ENCODE data around the gene FAM234A. TPM values are rescaled to one million over a fixed set of nuclear protein-coding genes. Genes with fewer than 3 reads are reported as not detected.
"Not testable (repeated sequence)": the region's sequence is repeated elsewhere in the genome, so short reads cannot be mapped to it uniquely, and the experiment has no call there.

FAM234A gene
- total RNA-seq, 1 experiment from 2014 or later: 102 TPM

GRCh38 chr16:209359-209758 is 25.3 kb upstream of the FAM234A start:
- not testable (repeated sequence) for DNase-seq (ENCODE audit: low read depth in 1 of 2, low spot score in 2 of 2); H3K4me1 ChIP-seq (replicated peaks); H3K27me3 ChIP-seq (replicated peaks); H3K4me3 ChIP-seq; H3K27ac ChIP-seq; H3K9me3 ChIP-seq (replicated peaks)
- H3K36me3 ChIP-seq: peaks cover 90% of the 10 kb centered on the region

- not testable (repeated sequence) for H3K27ac ChIP-seq; H3K4me1 ChIP-seq (replicated peaks); H3K27me3 ChIP-seq (replicated peaks); H3K9me3 ChIP-seq (replicated peaks); H3K4me3 ChIP-seq; DNase-seq (ENCODE audit: low read depth in 1 of 2, low spot score in 2 of 2)
- peaks cover 87% of the 10 kb centered on the region for H3K36me3 ChIP-seq
Measured at GRCh38 chr16:211631-212180, 22.9 kb upstream of the FAM234A start.

GRCh38 chr16:212999-213398 is 21.6 kb upstream of the FAM234A start:
- DNase-seq (ENCODE audit: low read depth in 1 of 2, low spot score in 2 of 2): no peak
- no peaks in the 10 kb centered on the region for H3K27me3 ChIP-seq (replicated peaks)
- no peak overlapping the region for H3K27ac ChIP-seq
- no peaks in the 10 kb centered on the region for H3K4me1 ChIP-seq (replicated peaks)
- H3K9me3 ChIP-seq (replicated peaks): no peaks in the 10 kb centered on the region
- H3K4me3 ChIP-seq: no peak overlapping the region
- H3K36me3 ChIP-seq: peaks cover 88% of the 10 kb centered on the region

- Histone ChIP-seq H3K27me3 (replicated peaks) (no peaks in the 10 kb centered on the region), H3K36me3 (peaks cover 87% of the 10 kb centered on the region)
Measured at GRCh38 chr16:220021-220420, 14.6 kb upstream of the FAM234A start.

GRCh38 chr16:228151-228851 is 6.3 kb upstream of the FAM234A start:
- peaks cover 55% of the 10 kb centered on the region for H3K36me3 ChIP-seq
- peaks cover 8% of the 10 kb centered on the region for H3K4me1 ChIP-seq (replicated peaks)
- H3K27me3 ChIP-seq (replicated peaks): no peaks in the 10 kb centered on the region
- peak overlapping the region; percentile 92 for H3K27ac ChIP-seq
- H3K4me3 ChIP-seq: peak overlapping the region; percentile 91
- H3K9me3 ChIP-seq (replicated peaks): no peaks in the 10 kb centered on the region
- no peak for DNase-seq (ENCODE audit: low read depth in 1 of 2, low spot score in 2 of 2)

More at GRCh38 chr16:220021-220420, 14.6 kb upstream of the FAM234A start:
- H3K27ac ChIP-seq: no peak overlapping the region
- DNase-seq (ENCODE audit: low read depth in 1 of 2, low spot score in 2 of 2): no peak
- no peaks in the 10 kb centered on the region for H3K9me3 ChIP-seq (replicated peaks)
- H3K4me1 ChIP-seq (replicated peaks): no peaks in the 10 kb centered on the region
- no peak overlapping the region for H3K4me3 ChIP-seq

- Histone ChIP-seq H3K27me3 (replicated peaks) (no peaks in the 10 kb centered on the region), H3K9me3 (replicated peaks) (no peaks in the 10 kb centered on the region), H3K4me3 (peak within 1 kb of the TSS; percentile 91), H3K27ac (peak within 1 kb of the TSS; percentile 92), H3K36me3 (peaks cover 47% of the 10 kb centered on the region), H3K4me1 (replicated peaks) (peaks cover 9% of the 10 kb centered on the region)
- peak; percentile 90 to 96 for DNase-seq (ENCODE audit: low read depth in 1 of 2, low spot score in 2 of 2)
Measured at GRCh38 chr16:228852-229730, 5.5 kb upstream of the FAM234A start, which contains the start of gene LUC7L. Gene LUC7L, minus strand, starts transcription at chr16:229449. Its CDS starts 110 bp downstream, at chr16:229339.

- DNase-seq (ENCODE audit: low read depth in 1 of 2, low spot score in 2 of 2): no peak
- Histone ChIP-seq H3K27ac (no peak overlapping the region), H3K36me3 (peaks cover 42% of the 10 kb centered on the region), H3K4me1 (replicated peaks) (peaks cover 12% of the 10 kb centered on the region), H3K9me3 (replicated peaks) (no peaks in the 10 kb centered on the region), H3K4me3 (peak overlapping the region; percentile 91), H3K27me3 (replicated peaks) (no peaks in the 10 kb centered on the region)
Measured at GRCh38 chr16:229731-230281, 4.8 kb upstream of the FAM234A start.

- not testable (repeated sequence) for H3K27me3 ChIP-seq (replicated peaks)
Measured at GRCh38 chr16:230351-230750, 4.3 kb upstream of the FAM234A start.

GRCh38 chr16:230949-231348 is 3.7 kb upstream of the FAM234A start:
- H3K27ac ChIP-seq: no peak overlapping the region
- DNase-seq (ENCODE audit: low read depth in 1 of 2, low spot score in 2 of 2): no peak
- H3K4me1 ChIP-seq (replicated peaks): peaks cover 23% of the 10 kb centered on the region
- no peaks in the 10 kb centered on the region for H3K9me3 ChIP-seq (replicated peaks)
- H3K27me3 ChIP-seq (replicated peaks): no peaks in the 10 kb centered on the region
- H3K4me3 ChIP-seq: no peak overlapping the region
- H3K36me3 ChIP-seq: peaks cover 37% of the 10 kb centered on the region

More at GRCh38 chr16:230351-230750, 4.3 kb upstream of the FAM234A start:
- H3K4me3 ChIP-seq; H3K9me3 ChIP-seq (replicated peaks); DNase-seq (ENCODE audit: low read depth in 1 of 2, low spot score in 2 of 2); H3K27ac ChIP-seq: not testable (repeated sequence)
- Histone ChIP-seq H3K36me3 (peaks cover 40% of the 10 kb centered on the region), H3K4me1 (replicated peaks) (peaks cover 18% of the 10 kb centered on the region)

- Histone ChIP-seq H3K9me3 (replicated peaks) (no peaks in the 10 kb centered on the region), H3K4me1 (replicated peaks) (peaks cover 10% of the 10 kb centered on the region), H3K27me3 (replicated peaks) (no peaks in the 10 kb centered on the region), H3K4me3 (no peak overlapping the region), H3K27ac (no peak overlapping the region), H3K36me3 (peaks cover 1% of the 10 kb centered on the region)
- no peak for DNase-seq (ENCODE audit: low read depth in 1 of 2, low spot score in 2 of 2)
Measured at GRCh38 chr16:239948-240277, 5.3 kb downstream of the FAM234A start.

GRCh38 chr16:240559-240958 is 5.9 kb downstream of the FAM234A start:
- Histone ChIP-seq H3K27me3 (replicated peaks) (no peaks in the 10 kb centered on the region), H3K9me3 (replicated peaks) (no peaks in the 10 kb centered on the region), H3K4me3 (no peak overlapping the region), H3K36me3 (no peaks in the 10 kb centered on the region; the same call in 1 of the 2 replicates), H3K4me1 (replicated peaks) (peaks cover 4% of the 10 kb centered on the region), H3K27ac (no peak overlapping the region)
- DNase-seq (ENCODE audit: low read depth in 1 of 2, low spot score in 2 of 2): no peak

GRCh38 chr16:242281-242680 is 7.7 kb downstream of the FAM234A start:
- Histone ChIP-seq H3K27ac (no peak overlapping the region), H3K9me3 (replicated peaks) (no peaks in the 10 kb centered on the region), H3K27me3 (replicated peaks) (no peaks in the 10 kb centered on the region), H3K36me3 (no peaks in the 10 kb centered on the region), H3K4me3 (no peak overlapping the region), H3K4me1 (replicated peaks) (no peaks in the 10 kb centered on the region)
- DNase-seq (ENCODE audit: low read depth in 1 of 2, low spot score in 2 of 2): no peak

- Histone ChIP-seq H3K9me3 (replicated peaks) (no peaks in the 10 kb centered on the region), H3K27me3 (replicated peaks) (no peaks in the 10 kb centered on the region)
- no peak for DNase-seq (ENCODE audit: low read depth in 1 of 2, low spot score in 2 of 2)
Measured at GRCh38 chr16:243348-243747, 8.7 kb downstream of the FAM234A start.

GRCh38 chr16:245105-245504 is 10.5 kb downstream of the FAM234A start:
- Histone ChIP-seq H3K4me3 (no peak overlapping the region), H3K27me3 (replicated peaks) (no peaks in the 10 kb centered on the region), H3K27ac (no peak overlapping the region), H3K4me1 (replicated peaks) (no peaks in the 10 kb centered on the region), H3K36me3 (no peaks in the 10 kb centered on the region), H3K9me3 (replicated peaks) (no peaks in the 10 kb centered on the region)
- no peak for DNase-seq (ENCODE audit: low read depth in 1 of 2, low spot score in 2 of 2)

More at GRCh38 chr16:243348-243747, 8.7 kb downstream of the FAM234A start:
- H3K4me1 ChIP-seq (replicated peaks): no peaks in the 10 kb centered on the region
- no peak overlapping the region for H3K4me3 ChIP-seq
- no peaks in the 10 kb centered on the region for H3K36me3 ChIP-seq
- H3K27ac ChIP-seq: no peak overlapping the region

Data from SJSA1 (cell line).